Renal cortex interstitium (tissue), 11 donors: ENCODE measurements around the gene POLE4. TPM values are rescaled to one million over a fixed set of nuclear protein-coding genes. Genes with fewer than 3 reads are reported as not detected.

Source experiments
- DNase-seq, 11 donors: peaks; one replicate each; pipeline ENCODE4 v3.0.0-alpha.2; 2013; ENCODE audit warnings: low read depth in 9 of 11, low spot score in 4 of 11; ENCODE audit errors: extremely low read depth in 1 of 11
- polyA plus RNA-seq, 3 donors: library from polyadenylated mRNA; unstranded; fragments of 120-200 nt; gene quantifications; one replicate each; pipeline ENCODE4 v1.2.1, GENCODE V29; 2013; ENCODE audit not compliant: insufficient read length in 3 of 3

Gene POLE4
- polyA plus RNA-seq, 3 donors: 34.6 to 43.7 (median 41.3) TPM

DNA sequence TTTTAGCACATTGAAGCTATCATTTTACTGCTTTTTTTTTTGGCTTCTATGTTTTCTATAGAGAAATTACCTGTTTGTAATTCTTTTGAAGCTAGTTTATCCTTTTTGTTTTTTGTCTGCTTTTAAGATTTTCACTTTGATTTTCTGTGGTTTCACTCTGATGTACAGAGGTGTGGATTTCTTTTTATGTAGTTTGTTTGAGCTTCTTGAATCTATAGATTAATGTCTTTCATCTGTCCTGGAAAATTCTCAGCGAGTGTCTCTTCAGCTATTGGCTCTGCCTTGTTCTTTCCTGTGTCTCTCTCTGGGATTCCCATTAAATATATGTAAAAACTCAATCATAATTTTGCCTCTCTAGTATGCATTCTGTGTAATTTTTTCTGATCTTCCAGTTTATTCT, 8.4 kb downstream of the POLE4 start:
- no peak for DNase-seq

DNA sequence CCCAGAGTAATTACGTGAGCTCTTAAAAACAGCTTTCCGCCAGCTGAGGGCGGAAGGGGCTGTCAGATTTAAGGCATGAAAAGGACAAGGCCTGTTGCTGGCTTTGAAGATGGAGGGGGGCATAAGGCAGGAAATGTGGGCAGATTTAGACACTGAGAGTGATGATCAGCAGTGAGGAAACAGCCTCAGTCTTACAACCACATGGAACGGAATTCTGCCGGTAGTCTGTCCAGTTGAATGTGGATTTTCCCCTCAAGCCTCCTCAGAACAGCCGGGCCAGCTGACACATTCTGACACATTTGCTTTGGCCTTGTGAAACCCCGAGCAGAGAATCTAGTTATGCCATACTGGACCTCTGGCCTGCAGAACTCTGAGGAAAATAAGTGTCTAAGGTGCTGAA, 16.6 kb downstream of the POLE4 start:
- no peak for DNase-seq

DNA sequence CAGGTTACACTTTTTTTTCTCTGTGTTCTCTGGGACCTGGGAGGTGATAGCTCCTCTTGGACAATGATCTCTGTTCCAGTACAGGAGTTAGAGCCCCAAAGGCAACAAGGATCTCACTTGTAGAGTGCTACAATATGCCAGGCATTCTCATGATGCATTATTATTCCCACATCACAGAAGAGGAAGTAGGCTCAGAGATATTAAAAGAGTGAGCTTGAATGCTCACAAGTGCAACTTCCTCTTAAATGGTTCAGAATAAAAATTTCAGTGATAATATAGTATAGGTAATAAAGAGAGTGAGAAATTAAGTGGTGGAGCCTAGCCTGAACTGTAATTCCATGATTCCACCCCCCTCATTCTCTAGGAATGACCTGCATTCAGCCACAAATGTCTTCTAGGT, 21.4 kb downstream of the POLE4 start:
- DNase-seq: no peak

DNA sequence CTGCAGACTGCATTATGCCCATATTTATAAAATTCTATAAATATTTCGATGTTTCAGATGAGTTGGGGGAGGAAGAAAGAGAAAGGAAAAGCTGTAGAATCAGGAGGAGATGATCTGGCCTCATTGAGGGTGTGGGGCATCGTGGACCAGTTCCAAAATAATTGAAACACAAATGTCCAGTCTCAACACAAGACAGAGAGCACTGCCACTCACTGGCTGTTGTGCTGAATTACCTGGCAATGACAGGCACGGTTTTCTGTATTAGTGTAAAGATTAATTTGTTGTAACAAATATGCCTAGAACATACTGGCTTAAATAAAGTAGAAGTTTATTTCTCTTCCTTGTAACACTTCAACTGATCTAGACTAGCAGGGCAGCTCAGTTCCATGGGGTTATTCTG, 24.1 kb downstream of the POLE4 start:
- DNase-seq: no peak

DNA sequence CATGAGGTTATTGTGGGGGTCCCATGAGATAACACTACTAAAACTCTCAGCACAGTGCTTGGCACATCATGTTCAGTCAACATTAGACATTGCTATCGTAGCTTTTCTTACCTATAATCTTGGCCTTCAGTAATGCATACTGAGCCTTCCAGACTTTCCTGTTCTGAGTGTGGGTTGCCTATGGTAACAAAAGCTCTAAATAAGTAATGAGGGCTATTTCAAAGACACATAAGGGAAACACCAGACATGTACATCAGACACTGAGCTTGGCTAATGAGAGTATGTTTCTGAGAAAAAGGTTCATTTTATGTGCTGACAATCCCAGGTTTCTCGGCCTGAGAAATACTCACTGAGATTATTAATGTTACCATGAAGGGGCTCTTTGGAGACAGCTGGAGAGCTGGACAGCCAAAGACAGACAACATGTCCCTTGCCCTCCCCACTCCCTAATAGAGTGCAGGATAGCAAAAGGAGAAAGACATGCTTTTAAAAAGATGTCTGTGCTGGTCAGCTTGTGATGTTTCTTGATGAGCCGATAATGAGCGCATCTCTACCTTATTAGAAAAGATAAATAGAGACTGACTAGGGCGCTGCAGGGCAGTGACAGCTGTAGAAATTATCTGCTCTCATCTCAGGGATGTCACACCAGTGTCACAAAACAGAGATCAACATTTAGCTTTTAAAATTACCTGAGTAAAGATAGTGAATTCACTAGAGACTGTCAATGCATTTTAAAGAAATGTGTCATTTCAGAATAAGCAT, 25.4 kb downstream of the POLE4 start:
- no peak for DNase-seq

DNA sequence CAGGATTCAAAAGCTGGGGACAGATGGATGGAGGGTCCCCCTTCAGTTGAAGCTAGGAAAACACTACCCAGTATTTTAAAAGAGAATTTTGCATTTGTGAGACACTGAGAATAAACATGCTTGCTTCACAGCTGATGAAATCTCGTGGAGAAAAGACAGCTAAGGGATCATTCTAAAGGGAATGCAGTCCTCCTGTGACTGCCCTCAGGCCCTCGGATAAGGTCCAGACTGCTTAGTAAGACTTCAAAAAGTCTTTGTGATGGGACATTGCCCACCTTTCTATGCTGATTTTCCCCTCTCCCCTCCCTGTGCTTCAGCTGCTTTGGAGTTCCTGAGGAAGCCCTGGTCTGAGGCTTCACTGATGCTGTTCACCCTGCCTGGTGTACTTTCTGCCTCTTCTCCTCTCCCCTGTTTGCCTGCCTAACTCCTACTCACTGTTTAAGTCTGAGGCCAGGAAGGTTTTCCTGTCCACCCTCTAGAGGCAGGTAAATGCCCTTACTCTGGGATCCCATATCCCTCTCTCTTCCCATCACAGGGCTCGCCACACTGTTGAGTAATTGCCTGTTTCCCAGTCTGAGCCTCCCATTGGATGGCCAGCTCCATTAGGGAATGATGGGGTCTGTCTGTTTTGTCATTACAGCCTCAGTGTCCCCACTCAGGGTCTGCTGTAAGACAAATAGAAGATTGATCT, 26.6 kb downstream of the POLE4 start:
- DNase-seq: no peak

DNA sequence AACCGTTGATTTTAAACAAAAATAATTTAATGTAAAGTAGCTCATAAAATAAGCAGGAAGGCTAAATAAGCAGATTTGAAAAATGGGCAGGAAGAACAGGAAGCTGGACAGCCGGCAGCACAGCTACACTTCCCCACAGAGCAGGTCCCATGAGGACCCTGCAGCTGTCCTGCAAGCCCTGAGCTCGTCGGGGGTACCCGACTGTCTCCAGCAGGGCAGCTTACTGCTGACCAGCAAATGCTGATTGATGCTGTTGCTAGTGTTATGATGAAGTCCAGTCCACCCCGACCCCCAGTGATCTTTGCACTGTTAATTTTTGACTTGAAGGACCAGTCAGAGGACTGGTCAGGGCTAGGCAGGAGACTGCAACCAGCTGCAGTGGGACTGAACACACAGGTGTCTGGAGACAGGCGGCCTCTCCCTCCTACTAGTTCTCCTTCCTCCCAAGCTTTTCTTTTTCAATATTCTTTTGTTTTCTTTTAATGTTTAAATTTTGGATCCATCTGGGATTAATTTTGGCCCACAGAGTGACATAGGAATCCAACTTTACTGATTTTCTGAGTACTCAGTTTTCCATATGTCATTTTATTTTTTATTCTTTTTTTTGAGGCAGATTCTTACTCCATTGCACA, 27.7 kb downstream of the POLE4 start:
- peak in 5 of 11 donors; percentile 7 to 17 (median 7) for DNase-seq

DNA sequence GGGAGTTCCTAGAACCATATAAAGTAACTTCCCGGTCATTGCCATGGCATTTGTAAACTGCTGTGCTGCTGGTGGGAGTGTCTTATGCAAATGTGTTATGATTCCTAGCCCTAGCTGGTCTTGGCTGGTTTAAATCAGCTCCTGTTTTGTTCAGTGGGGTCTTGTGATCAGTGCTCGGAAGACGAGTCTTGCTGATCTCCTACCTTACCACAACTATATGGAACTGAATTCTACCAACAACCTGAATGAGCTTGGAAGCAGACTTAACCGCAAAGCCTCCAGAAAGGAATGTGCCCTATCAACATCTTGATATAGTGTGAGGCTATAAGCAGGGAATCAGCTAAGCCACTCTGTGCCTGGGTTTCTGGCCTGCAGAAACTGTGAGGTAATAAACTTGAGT, 33.5 kb downstream of the POLE4 start:
- DNase-seq: peak in 9 of 11 donors; percentile 12 to 61 (median 32)

DNA sequence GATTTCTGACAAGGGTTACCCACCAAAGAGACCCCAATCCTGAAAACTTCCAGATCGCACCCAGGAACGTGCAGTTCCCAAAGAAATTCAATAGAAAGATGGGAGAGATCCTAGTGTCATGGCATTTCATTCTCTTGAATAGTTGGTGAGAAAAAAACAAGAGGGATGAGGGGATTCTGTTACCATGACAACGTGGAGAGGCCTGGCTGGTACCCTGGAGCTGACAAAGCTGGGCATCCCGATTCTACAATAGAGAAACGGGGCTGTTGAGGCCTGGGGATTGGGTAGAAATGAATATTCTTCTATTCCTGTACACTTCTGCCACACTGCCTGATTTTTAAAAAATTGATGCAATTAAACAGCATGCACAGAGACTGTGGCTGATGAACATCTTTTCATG, 41.0 kb downstream of the POLE4 start:
- DNase-seq: no peak

DNA sequence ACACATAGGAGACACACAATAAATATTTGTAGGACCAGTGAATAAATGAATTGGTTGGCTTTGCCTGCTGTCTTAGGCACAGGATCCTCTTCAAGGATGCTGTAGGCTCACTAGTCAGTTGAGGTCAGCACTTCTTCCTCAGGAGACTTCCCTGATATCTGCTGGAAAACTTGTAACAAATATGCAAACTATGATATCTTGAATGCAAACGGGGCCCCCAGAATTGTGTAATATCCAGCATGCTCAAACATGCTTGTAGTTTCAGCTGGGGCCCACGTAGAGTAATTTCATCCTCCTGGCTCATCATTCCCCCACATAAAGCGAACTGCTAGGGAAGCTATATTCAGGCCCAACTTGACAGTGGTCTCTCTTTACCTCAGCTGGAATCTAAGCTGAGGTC, 43.6 kb downstream of the POLE4 start:
- no peak for DNase-seq

DNA sequence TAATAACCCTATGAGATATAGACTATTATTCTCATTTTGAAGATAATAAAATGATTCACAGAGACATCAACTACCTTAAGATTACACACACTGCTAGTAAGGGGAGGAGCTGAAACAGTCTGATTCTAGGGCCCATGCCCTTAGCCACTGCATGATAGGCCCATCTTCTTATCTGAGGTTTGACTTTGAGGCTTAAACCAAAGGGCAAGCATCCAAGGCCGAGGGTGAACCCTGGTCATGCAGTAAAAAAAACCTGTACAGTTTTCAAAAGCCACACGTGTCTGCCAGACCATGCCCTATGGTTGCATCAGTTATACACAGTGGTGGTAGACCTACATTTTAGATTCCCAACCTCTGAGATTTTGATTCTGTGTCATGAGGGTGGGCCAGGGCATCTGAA, 44.8 kb downstream of the POLE4 start:
- DNase-seq: no peak

DNA sequence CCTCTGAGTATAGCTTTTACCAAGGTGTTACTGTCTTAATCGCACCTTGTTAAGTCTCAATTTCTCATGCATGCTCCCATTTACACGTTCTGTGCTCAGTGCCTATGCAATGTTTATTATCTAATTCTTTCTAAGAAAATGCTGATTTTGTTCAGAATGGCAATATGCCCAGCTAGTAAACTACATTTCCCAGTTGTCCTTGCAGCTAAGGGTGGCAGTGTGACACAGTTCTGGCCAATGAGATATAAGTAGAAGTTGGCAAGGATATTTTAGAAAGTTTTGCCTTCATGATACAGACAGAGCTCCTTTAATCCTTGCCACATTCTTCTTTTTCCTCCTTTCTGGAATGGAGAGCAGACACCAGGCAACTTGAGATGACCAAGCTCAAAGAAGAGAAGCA, 45.3 kb downstream of the POLE4 start:
- no peak for DNase-seq

DNA sequence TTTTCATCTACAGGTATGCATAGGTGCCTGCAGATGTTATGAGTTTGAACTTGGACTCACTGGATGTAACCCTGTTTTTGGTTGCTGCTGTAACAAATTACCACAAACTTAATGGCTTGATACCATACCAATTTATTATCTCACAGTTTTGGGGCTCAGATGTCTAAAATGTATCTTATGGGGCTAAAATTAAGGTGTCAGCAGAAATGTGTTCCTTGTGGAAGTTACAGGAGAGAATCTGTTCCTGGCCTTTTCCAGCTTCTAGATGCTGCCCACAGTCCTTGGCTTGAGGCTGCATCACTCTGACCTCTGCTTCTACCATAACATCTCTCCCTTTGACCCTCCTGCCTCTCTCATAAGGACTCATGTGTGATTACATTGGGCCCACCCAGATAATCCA, 47.6 kb downstream of the POLE4 start:
- no peak for DNase-seq

DNA sequence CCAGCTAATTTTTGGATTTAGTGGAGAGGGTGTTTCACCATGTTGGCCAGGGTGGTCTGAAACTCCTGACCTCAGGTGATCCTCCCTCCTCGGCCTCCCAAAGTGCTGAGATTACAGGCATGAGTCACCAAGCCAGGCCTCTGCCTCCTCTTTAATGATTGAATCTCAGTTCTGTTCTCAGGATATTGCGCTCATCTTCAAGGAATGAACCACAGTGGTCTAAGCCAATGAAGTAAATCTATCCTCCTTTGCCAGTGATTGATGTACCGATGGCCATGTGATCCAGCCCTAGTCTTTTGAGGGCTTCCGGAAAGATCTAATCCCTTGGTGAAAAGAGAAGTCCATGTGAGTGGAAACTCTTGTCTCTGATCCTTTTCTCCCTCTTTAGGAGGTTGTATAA, 48.6 kb downstream of the POLE4 start:
- DNase-seq: no peak

DNA sequence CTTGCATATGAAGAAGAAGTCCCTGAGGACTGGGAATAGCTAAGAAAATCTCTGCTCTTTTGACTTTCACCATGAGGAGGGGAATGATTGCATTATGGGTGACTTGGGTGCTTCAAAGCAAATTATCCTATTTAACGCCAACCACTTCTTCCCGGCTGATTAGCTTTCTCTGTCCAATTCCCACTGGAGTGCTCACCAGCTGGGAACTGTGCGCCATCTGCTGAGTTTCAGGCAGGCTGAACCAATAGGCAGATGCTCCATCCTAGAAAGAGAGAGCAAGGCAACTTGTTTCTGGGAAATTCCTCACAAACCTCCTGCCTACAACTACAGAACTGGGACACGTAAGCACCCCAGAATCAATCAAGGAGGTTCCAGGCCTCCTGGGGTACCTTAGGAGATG, 49.4 kb downstream of the POLE4 start:
- DNase-seq: no peak

DNA sequence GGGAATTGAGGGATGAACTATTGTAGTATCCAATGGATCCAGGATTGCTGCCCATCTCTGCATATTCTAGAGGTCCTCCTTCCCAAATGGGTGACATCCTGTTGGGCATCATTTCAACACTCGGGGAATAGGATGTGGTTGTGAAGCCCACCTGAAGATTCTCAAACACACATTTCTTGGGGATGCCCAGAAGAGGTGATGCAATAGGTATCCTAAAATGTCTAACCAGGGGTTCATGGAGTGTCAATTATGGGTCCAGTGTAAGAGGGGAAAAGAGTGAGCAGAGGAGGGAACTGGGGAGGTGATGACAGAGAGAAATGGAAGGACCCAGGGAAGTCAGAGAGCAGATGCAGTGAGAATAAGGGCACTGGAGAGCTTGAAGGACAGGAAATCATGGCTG, 52.1 kb downstream of the POLE4 start:
- DNase-seq: no peak

DNA sequence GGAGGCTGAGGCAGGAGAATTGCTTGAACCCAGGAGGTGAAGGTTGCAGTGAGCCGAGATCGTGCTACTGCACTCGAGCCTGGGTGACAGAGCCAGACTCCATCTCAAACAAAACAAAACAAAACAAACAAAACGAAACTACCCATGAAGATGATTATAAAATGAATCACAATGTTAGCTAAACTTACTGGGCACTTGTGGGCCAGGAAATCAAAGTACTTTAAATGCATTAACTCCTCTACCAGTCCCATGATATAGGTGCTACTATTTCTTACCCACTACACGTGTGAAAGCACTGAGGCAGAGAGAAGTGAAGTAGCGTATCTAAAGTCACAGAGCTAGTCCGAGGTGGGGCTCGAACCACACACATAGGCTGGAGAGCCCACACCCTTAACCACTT, 53.6 kb downstream of the POLE4 start:
- no peak for DNase-seq

DNA sequence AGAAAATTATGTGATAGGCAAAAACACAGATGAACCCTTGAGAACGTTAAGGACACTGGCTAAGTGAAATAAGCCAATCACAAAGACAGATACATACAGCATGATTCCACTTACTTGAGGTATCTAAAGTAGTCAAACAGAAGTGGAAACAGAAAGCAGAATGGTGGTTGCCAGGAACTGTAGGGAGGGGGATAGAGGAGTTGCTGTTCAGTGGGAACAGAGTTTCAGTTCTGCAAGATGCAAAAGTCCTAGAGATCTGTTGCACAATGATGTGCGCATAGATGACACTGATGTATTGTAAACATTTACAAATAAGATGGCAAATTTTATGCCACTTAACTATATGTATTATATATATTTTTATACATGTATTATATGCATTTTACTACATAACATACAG, 59.7 kb downstream of the POLE4 start:
- no peak for DNase-seq
